A549 (cell line): ENCODE measurements around the gene ING5. TPM values are rescaled to one million over a fixed set of nuclear protein-coding genes. Genes with fewer than 3 reads are reported as not detected.

Experiments
- ATAC-seq, 2 experiments: fragments of 200-7000 bp in 1 of 2; fragments of >200 bp in 1 of 2; cut with Nextera tagmentation in 1 of 2; cut with Tn5 transposase in 1 of 2; 3 replicates each; pipeline versions ENCODE4 v1.8.0 to v1.9.1; 2018 to 2020; ENCODE audit warnings: mild to moderate bottlenecking in 1 of 2, moderate library complexity in 1 of 2
- CTCF ChIA-PET: fragments of 300-600 bp; sonication (Branson Sonifier 250); formaldehyde crosslinking; extraction: SDS; loops from one replicate; lab custom pipeline; 2021; ENCODE audit warnings: antibody characterized with exemption, inconsistent platforms; lab: Yijun Ruan, JAX
- POLR2A ChIA-PET: fragments of 350-600 bp; formaldehyde crosslinking; extraction: SDS; loops from one replicate; lab custom pipeline; 2021; ENCODE audit warnings: antibody characterized with exemption, inconsistent platforms; lab: Yijun Ruan, JAX
- DNase-seq, 2 experiments: peaks; one replicate each; pipeline versions ENCODE4 v3.0.0 to v3.0.0-alpha.2; 2011 to 2016; ENCODE audit warnings: low read depth in 1 of 2, low spot score in 1 of 2
- FAIRE-seq: peaks from 2 replicates; lab custom pipeline; 2011; peaks lifted over from hg19 to GRCh38; lab: Jason Lieb, UNC
- H3K27ac ChIP-seq, 2 experiments: fragments of >200 bp; sonication (Bioruptor Twin); formaldehyde crosslinking; 3 replicates each; pipeline ENCODE4 v1.5.1; 2016 to 2017
- H3K4me1 ChIP-seq: fragments of >200 bp; sonication (Bioruptor Twin); formaldehyde crosslinking; 3 replicates; pipeline ENCODE4 v1.6.1; 2016
- H3K4me2 ChIP-seq: fragments of >200 bp; sonication (Bioruptor Twin); formaldehyde crosslinking; 3 replicates; pipeline ENCODE4 v1.6.1; 2016
- H3K4me3 ChIP-seq: fragments of >200 bp; sonication (Bioruptor Twin); formaldehyde crosslinking; 3 replicates; pipeline ENCODE4 v1.5.1; 2016
- H3K9me3 ChIP-seq: fragments of >200 bp; sonication (Bioruptor Twin); formaldehyde crosslinking; 3 replicates; pipeline ENCODE4 v1.6.1; 2016
- BHLHE40 ChIP-seq: IDR thresholded peaks from 2 replicates; pipeline ENCODE4 v1.6.1; 2012; ENCODE audit warnings: low read depth, low read length, inconsistent platforms
- CBX2 ChIP-seq: fragments of 200-600 bp; sonication (generic); IDR thresholded peaks from 2 replicates; pipeline ENCODE4 v1.6.1; 2016; ENCODE audit warnings: low read depth, mild to moderate bottlenecking, borderline replicate concordance
- CEBPB ChIP-seq, 2 experiments: fragments of >200 bp in 1 of 2; sonication (Bioruptor Twin) in 1 of 2; formaldehyde crosslinking in 1 of 2; IDR thresholded peaks; 2 replicates each; pipeline ENCODE4 v1.6.1; 2012 to 2016
- ESRRA ChIP-seq: fragments of 150-350 bp; IDR thresholded peaks from 2 replicates; pipeline ENCODE4 v1.6.1; 2014; ENCODE audit warnings: mild to moderate bottlenecking, low read length, borderline replicate concordance
- FOSL2 ChIP-seq, 2 experiments: fragments of 450-650 bp in 1 of 2; fragments of >200 bp in 1 of 2; sonication (Bioruptor Twin) in 1 of 2; formaldehyde crosslinking; IDR thresholded peaks; 2 replicates each; pipeline versions ENCODE4 v1.5.0 to v1.6.1; 2016 to 2020; ENCODE audit warnings: mild to moderate bottlenecking in 1 of 2, moderate library complexity in 1 of 2
- FOXS1 ChIP-seq: fragments of 250-450 bp; sonication (Bioruptor Pico); IDR thresholded peaks from 2 replicates; pipeline ENCODE4 v1.5.0; 2020; ENCODE audit warnings: mild to moderate bottlenecking, moderate library complexity
- GATA3 ChIP-seq: IDR thresholded peaks from 2 replicates; pipeline ENCODE4 v1.6.1; 2012; ENCODE audit warnings: borderline replicate concordance
- HDAC2 ChIP-seq: fragments of 200-600 bp; sonication (generic); IDR thresholded peaks from 2 replicates; pipeline ENCODE4 v1.6.1; 2016
- HOXA7 ChIP-seq: fragments of 250-450 bp; sonication (Bioruptor Pico); IDR thresholded peaks from 2 replicates; pipeline ENCODE4 v1.5.0; 2020; ENCODE audit warnings: mild to moderate bottlenecking, moderate library complexity
- HOXB13 ChIP-seq: fragments of 250-450 bp; sonication (Bioruptor Pico); IDR thresholded peaks from 2 replicates; pipeline ENCODE4 v1.5.0; 2020; ENCODE audit warnings: low read depth, mild to moderate bottlenecking, moderate library complexity
- KDM1A ChIP-seq: fragments of 200-600 bp; sonication (generic); IDR thresholded peaks from 2 replicates; pipeline ENCODE4 v1.6.1; 2016; ENCODE audit warnings: low read depth, mild to moderate bottlenecking
- KDM5A ChIP-seq: fragments of 200-600 bp; sonication (generic); IDR thresholded peaks from 2 replicates; pipeline ENCODE4 v1.6.1; 2016; ENCODE audit warnings: antibody characterized with exemption, mild to moderate bottlenecking
- MYC ChIP-seq: IDR thresholded peaks from 2 replicates; pipeline ENCODE4 v1.6.1; 2012; ENCODE audit warnings: mild to moderate bottlenecking, inconsistent platforms, low read length, improper control_type of control experiment, borderline replicate concordance
- NFE2L2 ChIP-seq: fragments of 150-350 bp; conservative IDR thresholded peaks from 2 replicates; pipeline ENCODE4 v1.6.1; 2014; ENCODE audit warnings: low read length
- NR3C1 ChIP-seq: fragments of >200 bp; sonication (Bioruptor Twin); formaldehyde crosslinking; IDR thresholded peaks from 3 replicates; pipeline ENCODE4 v1.6.1; 2017
- PBX3 ChIP-seq: IDR thresholded peaks from 2 replicates; pipeline ENCODE4 v1.6.1; 2012
- RAD21 ChIP-seq, 2 experiments: fragments of >200 bp in 1 of 2; sonication (Bioruptor Twin) in 1 of 2; formaldehyde crosslinking in 1 of 2; IDR thresholded peaks in 1 of 2; conservative IDR thresholded peaks in 1 of 2; 2 replicates in 1 of 2; 3 replicates in 1 of 2; pipeline ENCODE4 v1.6.1; 2012 to 2018; ENCODE audit warnings: inconsistent platforms in 1 of 2
- RFX5 ChIP-seq: fragments of 450-650 bp; IDR thresholded peaks from 2 replicates; pipeline ENCODE4 v1.7.1; 2014; ENCODE audit warnings: antibody characterized with exemption, mild to moderate bottlenecking, moderate library complexity
- RNF2 ChIP-seq: fragments of 200-600 bp; sonication (generic); IDR thresholded peaks from 2 replicates; pipeline ENCODE4 v1.6.1; 2016; ENCODE audit warnings: low read depth, mild to moderate bottlenecking, antibody characterized with exemption, moderate library complexity, borderline replicate concordance
- TFCP2L1 ChIP-seq: fragments of 250-450 bp; sonication (Bioruptor Pico); IDR thresholded peaks from 2 replicates; pipeline ENCODE4 v1.5.0; 2021; ENCODE audit warnings: mild to moderate bottlenecking
- ZNF302 ChIP-seq: fragments of 250-450 bp; sonication (Bioruptor Pico); IDR thresholded peaks from 2 replicates; pipeline ENCODE4 v1.9.0; 2021; ENCODE audit warnings: inconsistent platforms, mild to moderate bottlenecking, moderate library complexity
- ZSCAN20 ChIP-seq: fragments of 250-450 bp; sonication (Bioruptor Pico); IDR thresholded peaks from 2 replicates; pipeline ENCODE4 v1.8.0; 2022; ENCODE audit warnings: mild to moderate bottlenecking, moderate library complexity
- WGBS: methylation state at CpG from one replicate; pipeline ENCODE4 v1.1.6; 2017; ENCODE audit errors: missing lambda C conversion rate; 5-methylcytosine and 5-hydroxymethylcytosine counted together
- polyA plus RNA-seq, 4 experiments: library from polyadenylated mRNA; depleted of rRNA in 3 of 4; stranded (reverse); fragments of >200 nt; fragmentation: RNase III in 1 of 4; extraction: RNeasy Plus Mini Kit Qiagen cat#74134 plus additional on column Dnase treatment in 1 of 4; gene quantifications; 2 replicates in 3 of 4; 3 replicates in 1 of 4; pipeline ENCODE4 v1.2.3, GENCODE V29; 2011 to 2017
- TF ChIP-seq, protein P1 (sequence below): fragments of 250-450 bp; sonication (Bioruptor Pico); IDR thresholded peaks from 2 replicates; pipeline ENCODE4 v1.5.0; 2021; ENCODE audit warnings: mild to moderate bottlenecking, moderate library complexity, borderline replicate concordance
- TF ChIP-seq, protein P2 (sequence below): fragments of >200 bp; sonication (Bioruptor Twin); formaldehyde crosslinking; IDR thresholded peaks from 3 replicates; pipeline ENCODE4 v1.6.1; 2016

The ING5 gene
- polyA plus RNA-seq, 2 of the 4 experiments (the other 2 are of a cell fraction) = 28.6 to 29.6 TPM

DNA sequence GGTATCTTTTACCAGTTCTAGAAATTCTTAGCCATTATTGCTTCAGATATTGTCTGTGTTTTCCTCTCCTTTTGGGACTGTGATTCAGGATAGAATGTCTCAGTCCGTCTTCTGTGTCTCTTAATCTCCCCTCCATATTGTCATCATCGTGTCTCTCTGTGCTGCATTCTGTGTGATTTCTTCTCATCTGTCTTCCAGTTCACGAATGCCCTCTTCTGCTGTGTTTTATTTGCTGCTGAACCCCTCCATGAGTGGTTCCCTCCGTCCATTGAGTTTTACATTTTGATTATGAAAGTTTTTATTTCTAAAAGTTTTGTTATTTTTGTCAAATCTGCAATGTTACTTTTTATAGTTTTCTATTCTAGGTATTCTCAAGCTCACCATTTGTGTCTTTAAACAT lies 44.2 kb downstream of the ING5 start:
- no peaks in the 10 kb centered on the region for H3K4me1 ChIP-seq
- CTCF ChIA-PET = interaction anchor here (0.8 kb wide), 1 partner anchor 10 kb away, joined by 3 read pairs; no protein-coding TSS in a partner anchor
- TF ChIP-seq TFCP2L1 (no peak), BHLHE40 (no peak), CEBPB (IDR thresholded peaks at IDR 0.05) (no peak), HDAC2 (no peak), PBX3 (no peak), NFE2L2 (no peak), ZNF302 (CRISPR knock-in tag) (no peak)
- TF ChIP-seq, protein P1, sequence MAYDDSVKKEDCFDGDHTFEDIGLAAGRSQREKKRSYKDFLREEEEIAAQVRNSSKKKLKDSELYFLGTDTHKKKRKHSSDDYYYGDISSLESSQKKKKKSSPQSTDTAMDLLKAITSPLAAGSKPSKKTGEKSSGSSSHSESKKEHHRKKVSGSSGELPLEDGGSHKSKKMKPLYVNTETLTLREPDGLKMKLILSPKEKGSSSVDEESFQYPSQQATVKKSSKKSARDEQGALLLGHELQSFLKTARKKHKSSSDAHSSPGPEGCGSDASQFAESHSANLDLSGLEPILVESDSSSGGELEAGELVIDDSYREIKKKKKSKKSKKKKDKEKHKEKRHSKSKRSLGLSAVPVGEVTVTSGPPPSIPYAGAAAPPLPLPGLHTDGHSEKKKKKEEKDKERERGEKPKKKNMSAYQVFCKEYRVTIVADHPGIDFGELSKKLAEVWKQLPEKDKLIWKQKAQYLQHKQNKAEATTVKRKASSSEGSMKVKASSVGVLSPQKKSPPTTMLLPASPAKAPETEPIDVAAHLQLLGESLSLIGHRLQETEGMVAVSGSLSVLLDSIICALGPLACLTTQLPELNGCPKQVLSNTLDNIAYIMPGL = no peak
- H3K4me2 ChIP-seq = no peak overlapping the region
- ATAC-seq (no peak), DNase-seq (no peak), FAIRE-seq (no peak)
- no peak overlapping the region for H3K4me3 ChIP-seq
- WGBS = 93% methylated on average over 4 of the region's 4 CpGs
- no peaks in the 10 kb centered on the region for H3K9me3 ChIP-seq
- no peak overlapping the region for H3K27ac ChIP-seq
- POLR2A ChIA-PET = no interaction called here

GRCh38 chr2:241748468-241749256 lies 46.8 kb downstream of the ING5 start:
- WGBS = 94% methylated on average over 32 of the region's 32 CpGs
- DNase-seq (no peak), FAIRE-seq (no peak), ATAC-seq (no peak)
- CTCF ChIA-PET = no interaction called here
- no peak overlapping the region for H3K4me2 ChIP-seq
- no peak overlapping the region for H3K4me3 ChIP-seq
- H3K4me1 ChIP-seq = no peaks in the 10 kb centered on the region
- TF ChIP-seq HOXB13 (CRISPR knock-in tag) (no peak), RFX5 (no peak), GATA3 (no peak), NR3C1 (no peak), KDM1A (no peak)
- H3K9me3 ChIP-seq = no peaks in the 10 kb centered on the region
- no peak overlapping the region for H3K27ac ChIP-seq
- POLR2A ChIA-PET = no interaction called here

DNA sequence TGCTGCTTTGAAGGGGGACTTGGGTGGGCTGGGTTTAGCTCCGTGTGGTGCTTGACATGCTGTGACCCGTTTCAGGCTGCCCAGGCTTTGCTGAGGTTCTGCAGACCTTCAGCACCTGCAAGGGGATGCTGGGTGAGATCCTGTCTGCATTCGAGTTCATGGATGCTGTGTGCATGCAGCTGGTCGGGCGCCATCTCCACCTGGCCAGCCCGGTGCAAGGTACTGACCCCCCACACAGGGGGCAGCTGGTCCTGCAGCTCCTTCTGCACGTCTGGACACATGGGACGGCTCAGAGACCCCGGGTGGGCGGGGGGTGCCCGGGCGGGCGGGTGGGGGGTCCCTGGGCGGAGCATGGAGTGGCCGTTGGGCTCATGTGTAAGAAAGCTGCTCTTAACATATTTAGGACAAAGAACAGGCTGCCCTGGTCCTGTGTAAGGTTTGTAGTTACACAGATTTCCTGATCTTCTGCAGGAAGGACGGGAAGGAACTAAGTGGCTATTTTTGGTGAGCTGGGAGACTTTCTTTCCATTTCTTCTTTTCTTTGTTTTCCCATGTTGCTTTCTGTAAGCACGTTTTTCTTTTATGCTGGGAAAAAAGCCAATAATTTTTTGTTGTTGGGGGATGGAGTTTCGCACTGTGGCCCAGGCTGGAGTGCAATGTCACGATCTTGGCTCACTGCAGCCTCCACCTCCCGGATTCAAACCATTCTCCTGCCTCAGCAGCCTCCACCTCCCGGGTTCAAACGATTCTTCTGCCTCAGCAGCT lies 48.4 kb downstream of the ING5 start:
- no peak overlapping the region for H3K4me3 ChIP-seq
- no peaks in the 10 kb centered on the region for H3K4me1 ChIP-seq
- H3K27ac ChIP-seq = no peak overlapping the region
- no peaks in the 10 kb centered on the region for H3K9me3 ChIP-seq
- no peak for FAIRE-seq
- no peak for ATAC-seq
- ChIA-PET CTCF (interaction anchor here (0.9 kb wide), 1 partner anchor 16 kb away, joined by 3 read pairs; no protein-coding TSS in a partner anchor), POLR2A (interaction anchor here (0.6 kb wide), 1 partner anchor 51 kb away, joined by 3 read pairs; no protein-coding TSS in a partner anchor)
- DNase-seq = no peak
- TF ChIP-seq RFX5 (no peak), HOXA7 (no peak), ZSCAN20 (no peak), KDM5A (no peak), RAD21 (conservative IDR thresholded peaks at IDR 0.05 in 1 of 2, IDR thresholded peaks at IDR 0.05 in 1 of 2) (no peak), CBX2 (no peak), RNF2 (no peak), FOSL2 (IDR thresholded peaks at IDR 0.05) (no peak), FOSL2 (CRISPR knock-in tag; IDR thresholded peaks at IDR 0.05) (no peak), MYC (no peak), CEBPB (IDR thresholded peaks at IDR 0.05) (no peak), FOXS1 (CRISPR knock-in tag) (no peak), ESRRA (no peak)
- TF ChIP-seq, protein P2, sequence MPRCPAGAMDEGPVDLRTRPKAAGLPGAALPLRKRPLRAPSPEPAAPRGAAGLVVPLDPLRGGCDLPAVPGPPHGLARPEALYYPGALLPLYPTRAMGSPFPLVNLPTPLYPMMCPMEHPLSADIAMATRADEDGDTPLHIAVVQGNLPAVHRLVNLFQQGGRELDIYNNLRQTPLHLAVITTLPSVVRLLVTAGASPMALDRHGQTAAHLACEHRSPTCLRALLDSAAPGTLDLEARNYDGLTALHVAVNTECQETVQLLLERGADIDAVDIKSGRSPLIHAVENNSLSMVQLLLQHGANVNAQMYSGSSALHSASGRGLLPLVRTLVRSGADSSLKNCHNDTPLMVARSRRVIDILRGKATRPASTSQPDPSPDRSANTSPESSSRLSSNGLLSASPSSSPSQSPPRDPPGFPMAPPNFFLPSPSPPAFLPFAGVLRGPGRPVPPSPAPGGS = no peak
- WGBS = 84% methylated on average over 10 of the region's 22 CpGs
- H3K4me2 ChIP-seq = no peak overlapping the region
